Measurements from ENCODE around the gene MDFIC.

Gene MDFIC

DNA sequence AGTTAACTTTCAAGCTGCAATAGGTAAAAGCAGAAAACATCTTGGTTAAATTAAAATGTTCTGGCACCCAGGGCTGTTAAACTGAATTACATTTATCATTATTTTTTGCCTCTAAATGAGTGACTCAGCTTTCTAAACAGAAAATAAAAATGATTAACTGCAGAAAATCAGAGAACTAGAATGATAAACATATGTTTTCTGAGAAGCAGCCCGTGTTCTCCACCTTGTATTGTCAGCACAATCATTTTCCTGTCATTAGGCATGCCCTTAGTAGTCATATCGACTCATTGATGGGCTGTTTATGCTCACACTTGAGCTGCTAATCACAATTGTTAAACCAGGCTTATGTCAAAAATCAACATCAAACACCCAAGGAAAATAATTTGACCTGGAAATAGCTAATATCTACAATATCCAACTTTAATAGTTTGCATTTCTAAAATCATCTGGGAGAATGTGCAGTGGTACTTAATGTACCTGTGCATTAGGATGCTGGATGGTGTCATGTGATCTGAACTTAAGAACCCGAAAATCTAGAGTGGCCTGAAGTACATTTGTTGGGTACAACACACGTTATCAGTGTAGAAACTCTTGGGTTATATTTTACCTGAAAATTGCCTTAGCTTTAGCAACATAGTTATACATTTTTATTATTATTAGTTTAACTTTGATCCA is 2.3 kb downstream of the MDFIC start:
- Histone ChIP-seq H3K36me3 (ENCODE audit: insufficient read depth, low read length) (peaks cover 16% of the 10 kb centered on the region), H2AFZ (ENCODE audit: low read depth, low read length) (no peak overlapping the region; the same call in 1 of the 2 replicates), H3K79me2 (ENCODE audit: insufficient read depth, low read length) (peaks cover 66% of the 10 kb centered on the region), H3K27me3 (ENCODE audit: insufficient read depth, low read length, poor library complexity) (no peaks in the 10 kb centered on the region), H3K9me3 (ENCODE audit: insufficient read depth, low read length, severe bottlenecking) (no peaks in the 10 kb centered on the region), H4K20me1 (ENCODE audit: insufficient read depth, low read length) (no peaks in the 10 kb centered on the region), H3K4me2 (ENCODE audit: insufficient read depth, low read length) (peak overlapping the region; percentile 65), H3K4me3 (ENCODE audit: low read depth in 1 of 2, low read length in 2 of 2) (peak overlapping the region; percentile 44 to 64; a peak in 3 of 4 replicates), H3K9ac (ENCODE audit: low read depth, low read length) (peak overlapping the region; percentile 89), H3K27ac (ENCODE audit: low read length) (peak overlapping the region; percentile 94), H3K4me1 (ENCODE audit: insufficient read depth, low read length) (peaks cover 61% of the 10 kb centered on the region)
- ATAC-seq (ENCODE audit: insufficient read depth, low read depth) (no peak), DNase-seq (no peak)
- no peak for TF ChIP-seq EZH2 (IDR thresholded peaks at IDR 0.05; ENCODE audit: borderline replicate concordance, low read depth, low read length, severe bottlenecking)
- TF ChIP-seq, protein P1, sequence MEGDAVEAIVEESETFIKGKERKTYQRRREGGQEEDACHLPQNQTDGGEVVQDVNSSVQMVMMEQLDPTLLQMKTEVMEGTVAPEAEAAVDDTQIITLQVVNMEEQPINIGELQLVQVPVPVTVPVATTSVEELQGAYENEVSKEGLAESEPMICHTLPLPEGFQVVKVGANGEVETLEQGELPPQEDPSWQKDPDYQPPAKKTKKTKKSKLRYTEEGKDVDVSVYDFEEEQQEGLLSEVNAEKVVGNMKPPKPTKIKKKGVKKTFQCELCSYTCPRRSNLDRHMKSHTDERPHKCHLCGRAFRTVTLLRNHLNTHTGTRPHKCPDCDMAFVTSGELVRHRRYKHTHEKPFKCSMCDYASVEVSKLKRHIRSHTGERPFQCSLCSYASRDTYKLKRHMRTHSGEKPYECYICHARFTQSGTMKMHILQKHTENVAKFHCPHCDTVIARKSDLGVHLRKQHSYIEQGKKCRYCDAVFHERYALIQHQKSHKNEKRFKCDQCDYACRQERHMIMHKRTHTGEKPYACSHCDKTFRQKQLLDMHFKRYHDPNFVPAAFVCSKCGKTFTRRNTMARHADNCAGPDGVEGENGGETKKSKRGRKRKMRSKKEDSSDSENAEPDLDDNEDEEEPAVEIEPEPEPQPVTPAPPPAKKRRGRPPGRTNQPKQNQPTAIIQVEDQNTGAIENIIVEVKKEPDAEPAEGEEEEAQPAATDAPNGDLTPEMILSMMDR (IDR thresholded peaks at IDR 0.05; ENCODE audit: borderline replicate concordance, extremely low read depth, low read length, poor library complexity, severe bottlenecking), result no peak

DNA sequence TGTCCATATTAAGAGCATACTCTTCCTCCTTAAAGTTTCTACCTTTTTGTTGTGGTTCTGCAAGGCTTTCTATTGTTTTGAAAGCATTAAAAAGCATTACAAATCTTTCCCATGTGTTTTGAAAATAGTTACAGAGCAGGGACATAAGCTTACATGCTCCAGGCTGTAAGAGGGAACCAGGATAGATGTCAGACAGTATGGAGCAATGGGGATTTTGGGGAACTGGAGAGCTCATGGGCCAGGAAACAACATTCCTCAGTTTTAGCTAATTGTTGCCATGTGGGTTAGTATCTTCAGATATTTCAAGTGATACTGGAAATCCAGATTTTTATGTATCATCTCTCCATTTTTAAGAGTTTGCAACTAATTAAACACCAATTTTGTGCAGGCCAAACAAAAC is 3.5 kb downstream of the MDFIC start:
- DNase-seq (no peak), ATAC-seq (ENCODE audit: insufficient read depth, low read depth) (no peak)
- H3K9ac ChIP-seq (ENCODE audit: low read depth, low read length), result peak overlapping the region; percentile 42
- H3K4me1 ChIP-seq (ENCODE audit: insufficient read depth, low read length), result peaks cover 74% of the 10 kb centered on the region
- peak overlapping the region; percentile 75 for H3K27ac ChIP-seq (ENCODE audit: low read length)
- peak overlapping the region; percentile 65 for H3K4me2 ChIP-seq (ENCODE audit: insufficient read depth, low read length)
- peaks cover 21% of the 10 kb centered on the region for H3K36me3 ChIP-seq (ENCODE audit: insufficient read depth, low read length)
- no peaks in the 10 kb centered on the region for H3K9me3 ChIP-seq (ENCODE audit: insufficient read depth, low read length, severe bottlenecking)
- no peak overlapping the region for H2AFZ ChIP-seq (ENCODE audit: low read depth, low read length)
- H4K20me1 ChIP-seq (ENCODE audit: insufficient read depth, low read length), result peaks cover 6% of the 10 kb centered on the region; the same call in 1 of the 2 replicates
- TF ChIP-seq, protein P1 (IDR thresholded peaks at IDR 0.05; ENCODE audit: borderline replicate concordance, extremely low read depth, low read length, poor library complexity, severe bottlenecking), result no peak
- no peak for TF ChIP-seq EZH2 (IDR thresholded peaks at IDR 0.05; ENCODE audit: borderline replicate concordance, low read depth, low read length, severe bottlenecking)
- no peaks in the 10 kb centered on the region for H3K27me3 ChIP-seq (ENCODE audit: insufficient read depth, low read length, poor library complexity)
- H3K79me2 ChIP-seq (ENCODE audit: insufficient read depth, low read length), result peaks cover 79% of the 10 kb centered on the region
- H3K4me3 ChIP-seq (ENCODE audit: low read depth in 1 of 2, low read length in 2 of 2), result peak overlapping the region; percentile 3 to 64; a peak in 2 of 4 replicates

DNA sequence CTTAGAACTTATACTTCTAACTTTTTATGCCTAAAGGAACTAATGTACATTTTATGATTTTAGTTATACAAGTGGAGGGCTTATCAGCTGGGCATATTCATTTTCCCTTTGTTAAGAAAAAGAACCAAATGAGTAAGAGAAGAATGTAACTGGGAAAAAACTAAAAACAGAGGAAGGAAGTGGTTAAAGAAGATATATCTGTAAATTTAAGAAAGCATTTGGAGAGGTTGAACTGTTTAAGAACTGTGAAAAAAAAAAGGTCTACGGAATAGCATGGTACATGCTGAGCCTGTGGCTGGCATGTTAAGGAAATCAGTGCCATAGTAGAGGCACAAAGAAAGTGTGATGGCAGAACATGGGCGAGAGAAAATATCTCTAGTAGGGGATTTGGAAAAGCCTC is 6.2 kb downstream of the MDFIC start:
- TF ChIP-seq, protein P1 (IDR thresholded peaks at IDR 0.05; ENCODE audit: borderline replicate concordance, extremely low read depth, low read length, poor library complexity, severe bottlenecking), result no peak
- no peak for TF ChIP-seq EZH2 (IDR thresholded peaks at IDR 0.05; ENCODE audit: borderline replicate concordance, low read depth, low read length, severe bottlenecking)
- Histone ChIP-seq H3K36me3 (ENCODE audit: insufficient read depth, low read length) (peaks cover 21% of the 10 kb centered on the region), H4K20me1 (ENCODE audit: insufficient read depth, low read length) (peaks cover 6% of the 10 kb centered on the region; the same call in 1 of the 2 replicates), H3K79me2 (ENCODE audit: insufficient read depth, low read length) (peaks cover 98% of the 10 kb centered on the region), H2AFZ (ENCODE audit: low read depth, low read length) (no peak overlapping the region), H3K9me3 (ENCODE audit: insufficient read depth, low read length, severe bottlenecking) (no peaks in the 10 kb centered on the region), H3K27me3 (ENCODE audit: insufficient read depth, low read length, poor library complexity) (no peaks in the 10 kb centered on the region), H3K4me2 (ENCODE audit: insufficient read depth, low read length) (peak overlapping the region; percentile 65), H3K27ac (ENCODE audit: low read length) (peak overlapping the region; percentile 84), H3K4me3 (ENCODE audit: low read depth in 1 of 2, low read length in 2 of 2) (peak overlapping the region in 1 of 2 experiments; percentile 41; a peak in 2 of 4 replicates), H3K4me1 (ENCODE audit: insufficient read depth, low read length) (peaks cover 88% of the 10 kb centered on the region), H3K9ac (ENCODE audit: low read depth, low read length) (peak overlapping the region; percentile 20; the same call in 1 of the 2 replicates)
- ATAC-seq (ENCODE audit: insufficient read depth, low read depth) (peak; percentile 57), DNase-seq (peak; percentile 21)

All from DND-41 (cell line).